GM18517 (cell line): ENCODE results near the gene BICD2.

ENCODE experiments used
- ATAC-seq: cut with Tn5 transposase; IDR thresholded peaks from one replicate; pipeline ENCODE4 v1.9.1; 2021; ENCODE audit warnings: mild to moderate bottlenecking, moderate library complexity; ENCODE audit not compliant: unreplicated experiment

The BICD2 gene

DNA sequence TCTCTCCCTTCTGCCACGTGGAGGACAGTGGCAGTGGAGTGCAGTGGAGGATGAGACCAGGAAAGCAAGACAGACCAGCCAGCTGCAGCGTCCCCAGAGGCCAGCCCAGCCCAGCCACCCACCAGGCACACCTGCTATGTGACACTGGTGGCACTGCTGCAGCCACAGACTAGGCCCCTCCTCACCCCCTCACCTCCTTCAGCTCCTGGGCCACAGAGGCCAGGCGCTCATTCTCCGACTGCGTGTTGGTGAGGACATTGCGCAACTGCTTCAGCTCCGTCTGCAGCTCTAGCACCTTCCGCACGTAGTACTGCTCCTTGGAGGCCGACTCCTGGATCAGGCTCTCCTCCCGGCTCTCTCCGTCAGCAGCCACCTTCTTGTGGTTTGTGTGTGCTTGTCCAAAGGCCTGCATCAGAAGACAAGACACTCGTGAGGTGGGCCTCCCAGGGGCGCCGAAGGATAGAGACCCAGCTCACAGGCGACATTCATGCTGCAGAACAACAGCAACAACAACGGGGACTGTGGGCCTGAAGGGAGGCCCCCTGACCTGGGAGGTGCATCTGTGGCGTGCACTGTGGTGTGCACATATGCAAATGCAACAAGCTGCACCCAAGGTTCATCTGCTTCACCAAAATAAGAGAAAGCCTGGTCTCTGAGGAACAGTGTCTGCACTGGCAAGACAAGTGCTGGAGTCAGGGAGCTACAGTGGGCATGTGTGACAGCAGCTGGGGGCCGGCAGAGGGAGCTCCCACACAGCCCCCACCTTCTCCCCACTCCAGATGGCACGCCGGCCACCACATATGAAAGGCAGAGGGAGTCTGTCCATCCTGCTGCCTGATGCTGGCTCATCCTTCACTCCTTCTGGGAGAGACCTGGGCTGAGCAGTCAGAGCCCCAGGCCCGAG, 35.5 kb downstream of the BICD2 start:
- no peak for ATAC-seq

DNA sequence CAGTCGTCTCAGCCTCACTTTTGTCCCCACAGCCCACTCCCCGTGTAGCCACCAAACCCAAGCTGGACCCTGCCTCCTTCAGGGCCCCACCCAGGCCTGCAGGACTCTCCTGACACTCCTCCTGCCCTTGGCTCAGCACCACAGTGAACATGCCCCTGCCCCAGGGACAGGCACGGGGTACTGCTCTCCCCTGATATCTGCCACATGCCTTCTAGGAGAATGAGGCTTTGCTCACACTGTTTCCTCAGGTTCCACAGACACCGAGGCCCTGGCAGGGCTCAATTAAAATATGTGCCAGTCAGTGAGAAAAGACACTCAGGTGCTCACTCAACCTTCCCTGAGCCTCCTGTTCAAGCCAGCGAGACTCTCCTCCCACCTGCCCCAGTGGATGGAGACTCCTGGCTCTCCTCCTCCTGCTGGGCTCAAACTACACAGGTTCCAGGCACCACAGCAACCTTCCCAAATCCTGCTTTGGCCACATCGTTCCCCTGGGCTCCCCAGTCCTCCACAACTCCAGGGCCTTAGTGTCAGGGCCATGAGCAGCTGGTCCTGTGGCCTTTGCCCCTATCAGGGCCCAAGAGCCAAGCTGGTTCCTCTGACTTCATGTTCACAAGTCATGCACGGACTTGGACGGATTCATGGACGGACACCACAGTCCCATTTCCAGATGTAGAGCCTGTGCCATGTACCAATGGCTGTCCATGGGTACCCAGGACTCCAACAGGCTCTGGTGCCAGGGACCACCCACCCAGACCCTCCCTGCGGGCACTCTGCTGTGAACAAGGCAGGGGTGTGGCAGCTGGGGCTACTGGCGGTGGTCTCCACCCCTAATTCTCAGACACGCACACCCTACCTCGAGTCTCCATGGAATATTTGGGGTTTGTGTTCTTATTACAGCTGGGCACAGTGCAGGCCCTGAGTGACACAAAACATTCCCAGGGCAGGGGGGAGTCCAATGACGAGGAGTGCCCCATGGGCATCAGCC, 36.6 kb downstream of the BICD2 start:
- no peak for ATAC-seq

DNA sequence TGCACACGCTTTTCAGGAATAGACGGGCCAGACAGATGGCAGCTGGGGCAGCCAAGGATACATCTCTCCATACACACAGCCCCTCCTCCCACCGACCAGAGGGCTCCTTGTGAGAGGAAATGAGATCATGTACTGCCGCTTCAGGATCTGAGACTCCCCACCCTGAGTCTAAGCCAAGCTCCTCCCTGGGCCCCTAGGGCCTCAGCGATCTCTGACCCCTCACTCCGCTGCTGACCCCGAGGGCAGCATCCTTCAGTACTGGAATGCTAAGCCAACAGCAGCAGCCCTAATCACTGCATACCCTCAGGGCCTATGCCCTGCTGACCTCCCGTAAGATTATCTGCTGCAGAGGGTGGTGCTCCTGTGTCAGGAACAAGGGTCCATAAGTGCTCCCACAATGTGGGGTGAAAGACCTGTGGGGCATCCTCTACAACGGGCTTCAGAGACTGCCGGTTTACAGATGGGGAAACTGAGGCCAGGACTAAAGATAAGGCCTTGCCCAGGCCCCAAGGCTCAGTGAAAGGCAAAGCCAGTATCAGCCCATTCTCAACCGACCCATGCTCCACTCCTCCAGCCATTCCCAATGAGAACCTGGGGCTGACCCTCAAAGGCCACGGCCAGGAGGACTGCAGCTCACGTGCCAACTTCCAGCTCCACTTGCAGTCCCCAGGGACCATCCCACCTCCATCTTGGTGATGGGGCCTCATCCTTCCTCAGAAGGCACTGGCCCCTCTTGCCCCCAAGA, 37.5 kb downstream of the BICD2 start:
- no peak for ATAC-seq

DNA sequence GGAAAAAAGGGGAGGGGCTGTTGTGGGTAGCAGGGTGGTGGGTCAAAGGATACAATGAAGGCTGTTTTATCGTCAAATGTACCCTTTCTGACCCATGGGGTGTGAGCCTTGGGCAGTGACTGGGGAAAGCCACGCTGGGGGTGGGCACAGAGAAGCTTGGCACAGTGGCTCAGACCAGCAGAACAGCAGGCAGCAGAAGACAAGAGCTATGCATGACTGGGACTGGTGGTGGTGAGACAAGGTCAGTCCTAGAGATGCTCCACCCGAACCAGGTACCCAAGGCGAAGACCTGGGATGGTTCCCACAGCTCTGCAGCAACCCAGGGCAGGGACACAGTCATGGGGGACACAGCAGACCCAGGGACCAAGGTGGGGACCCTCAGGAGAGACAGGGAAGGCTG, 38.3 kb downstream of the BICD2 start:
- ATAC-seq = no peak

DNA sequence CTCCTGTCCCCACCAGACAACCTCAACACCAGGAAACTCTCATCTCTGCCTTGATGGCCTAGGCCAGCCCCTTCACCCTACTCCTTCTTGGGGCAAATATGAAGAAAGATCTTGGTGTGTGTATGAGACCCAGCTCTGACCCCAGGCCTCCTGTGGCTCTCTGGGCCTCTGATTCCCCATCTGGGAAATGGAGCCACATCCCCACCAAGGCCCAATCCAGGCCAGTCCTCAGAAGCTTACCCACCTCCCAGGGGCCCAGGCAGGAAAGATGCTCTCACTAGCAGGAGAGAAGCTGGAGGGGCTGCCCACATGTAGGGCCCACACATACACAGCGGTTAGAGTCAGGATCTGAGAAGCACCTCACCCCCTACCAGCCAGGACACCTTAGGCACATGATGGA, 38.9 kb downstream of the BICD2 start:
- no peak for ATAC-seq

DNA sequence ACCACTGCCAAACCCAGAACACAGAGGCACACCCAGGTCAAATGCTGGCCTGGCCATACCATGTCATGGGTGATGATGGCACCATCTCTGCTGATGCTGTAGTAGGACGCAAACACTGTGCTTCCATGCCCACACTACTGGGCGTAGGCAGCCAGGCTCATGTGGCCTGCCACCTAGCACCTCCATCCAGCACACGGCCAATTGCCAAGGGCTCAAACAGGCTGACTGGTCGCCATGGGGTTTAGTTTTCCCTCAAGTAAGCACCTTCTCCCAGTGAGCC, 39.4 kb downstream of the BICD2 start:
- no peak for ATAC-seq

DNA sequence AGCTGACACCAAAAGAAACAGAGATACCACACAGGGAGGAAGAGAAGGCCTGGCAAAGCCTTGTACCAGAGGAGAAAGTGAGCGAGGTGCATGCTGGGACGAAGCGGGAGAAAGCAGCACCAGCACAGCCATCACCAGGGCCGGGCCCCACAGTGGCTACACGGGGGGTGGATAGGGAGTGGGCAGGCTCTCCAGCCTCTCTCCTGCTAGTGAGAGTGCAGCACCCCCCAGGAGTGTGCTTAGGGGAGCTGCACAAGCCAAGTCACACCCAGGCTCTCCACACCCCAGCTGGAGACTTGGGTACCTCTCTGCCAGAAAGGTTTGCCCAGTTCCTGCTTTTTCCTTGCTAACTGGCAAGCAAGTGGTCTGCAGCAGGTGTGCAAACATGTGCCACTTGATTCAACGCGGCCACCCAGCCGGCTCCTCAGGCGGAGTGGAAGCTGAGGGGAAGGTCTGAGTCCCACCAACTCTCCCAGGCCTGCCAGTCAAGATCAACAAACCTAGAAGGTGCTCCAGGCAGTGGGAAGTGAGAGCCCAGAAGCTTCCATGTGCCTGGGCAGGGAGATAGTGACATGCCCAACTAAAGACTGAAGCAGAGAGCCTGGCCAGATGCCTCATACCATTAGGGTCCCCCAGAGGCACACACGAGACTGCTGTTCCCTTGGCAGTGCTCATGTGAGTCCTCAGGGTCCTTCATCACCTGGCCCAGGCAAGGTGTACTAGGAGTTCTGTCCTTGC, 39.9 kb downstream of the BICD2 start:
- ATAC-seq = no peak

DNA sequence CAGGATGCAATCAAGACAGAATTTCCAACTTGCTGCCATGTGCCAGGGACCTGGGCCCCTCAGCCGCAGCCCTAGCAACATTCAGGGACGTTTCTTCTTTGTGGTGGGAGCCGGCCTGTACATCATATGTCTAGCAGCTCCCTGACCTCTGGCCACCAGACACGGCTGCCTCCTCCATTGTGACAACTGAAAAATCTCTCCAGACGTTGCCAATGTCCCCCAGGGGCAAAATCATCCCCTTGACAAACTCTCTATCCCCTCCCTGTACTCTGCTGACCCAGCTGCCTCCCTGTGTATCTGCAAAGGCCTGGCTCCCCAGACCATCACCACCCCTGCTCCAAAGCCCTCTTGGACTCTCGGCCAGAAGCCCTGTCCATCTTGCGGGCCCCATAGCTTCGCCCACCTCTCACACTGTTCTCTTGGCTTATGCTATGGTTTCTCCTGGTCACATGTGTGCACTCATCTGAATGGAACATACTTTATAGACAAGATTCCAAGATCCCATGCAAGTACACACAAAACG, 40.8 kb downstream of the BICD2 start:
- no peak for ATAC-seq

DNA sequence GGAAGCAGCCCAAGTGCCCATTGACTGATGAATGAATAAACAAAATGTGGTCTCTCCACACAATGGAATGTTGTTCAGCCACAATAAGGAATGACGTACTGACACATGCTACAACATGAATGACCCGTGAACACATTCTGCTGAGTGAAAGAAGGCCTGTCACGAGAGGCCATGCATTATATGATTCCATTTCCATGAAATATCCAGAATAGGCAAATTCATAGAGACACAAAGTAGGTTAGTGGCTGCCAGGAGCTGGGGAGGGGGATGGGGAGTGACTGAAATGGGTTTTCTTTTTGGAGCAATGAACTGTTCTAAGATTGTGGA, 41.4 kb downstream of the BICD2 start:
- ATAC-seq = no peak

DNA sequence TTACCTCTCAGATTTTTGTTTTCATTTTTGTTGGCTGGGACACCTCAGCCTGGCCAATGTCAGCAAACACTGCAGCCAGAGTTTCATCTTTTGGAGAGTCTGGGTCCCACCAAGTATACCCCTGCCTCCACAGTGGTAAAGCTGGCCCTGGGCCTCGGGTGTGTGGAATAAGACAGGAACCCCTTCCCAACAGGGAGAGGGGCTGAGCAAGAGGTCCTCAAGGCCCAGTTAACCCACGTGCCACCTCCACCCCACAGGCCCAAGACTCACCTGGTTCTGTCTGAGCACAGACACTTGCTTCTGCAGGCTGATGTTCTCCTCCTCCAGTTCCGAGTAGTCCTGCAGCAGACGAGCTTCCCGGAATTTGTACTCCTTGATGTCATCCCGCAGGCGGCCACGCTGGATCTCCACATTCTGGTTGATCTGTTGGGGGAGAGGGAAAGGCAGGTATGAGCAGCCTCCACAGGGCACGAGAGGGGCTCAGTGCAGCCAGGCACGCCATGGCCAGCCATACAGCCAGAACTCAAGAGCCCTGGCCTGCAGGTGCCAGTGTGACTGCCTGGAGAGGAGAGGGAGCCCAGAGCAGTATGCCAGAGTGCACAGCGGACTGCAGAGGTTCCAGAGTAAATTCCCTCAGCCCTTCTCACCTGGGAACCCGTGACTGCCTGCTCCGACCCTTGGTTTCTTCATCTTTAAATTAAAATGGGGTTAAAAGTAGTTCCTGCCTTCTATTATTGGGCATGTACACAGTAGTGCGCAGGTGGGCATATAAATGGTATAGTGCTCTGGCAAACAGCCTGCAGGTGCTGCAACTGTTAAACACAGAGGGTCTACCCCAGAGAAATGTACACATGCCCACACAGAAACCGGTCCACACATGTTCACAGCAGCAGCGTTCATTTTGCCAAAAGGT, 42.0 kb downstream of the BICD2 start:
- ATAC-seq = no peak

DNA sequence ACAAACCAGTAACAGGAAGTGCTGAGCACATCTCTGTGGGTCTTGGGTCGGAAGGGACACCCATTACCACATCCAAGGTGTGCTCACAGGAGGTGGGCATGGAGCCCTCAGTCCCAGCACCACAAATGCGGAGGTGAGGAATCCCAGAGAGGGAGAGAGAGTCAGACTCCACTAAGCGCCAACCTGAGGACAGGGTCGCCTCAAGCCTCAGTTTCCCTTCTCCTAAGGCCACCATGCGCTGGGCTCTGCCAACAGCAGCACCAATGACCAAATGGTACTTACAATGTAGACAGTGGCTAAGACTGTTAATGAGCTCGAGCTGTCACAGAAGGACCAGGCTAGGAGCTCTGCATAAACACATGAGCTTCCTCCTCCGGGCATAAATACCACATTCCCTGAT, 43.1 kb downstream of the BICD2 start:
- ATAC-seq = no peak

DNA sequence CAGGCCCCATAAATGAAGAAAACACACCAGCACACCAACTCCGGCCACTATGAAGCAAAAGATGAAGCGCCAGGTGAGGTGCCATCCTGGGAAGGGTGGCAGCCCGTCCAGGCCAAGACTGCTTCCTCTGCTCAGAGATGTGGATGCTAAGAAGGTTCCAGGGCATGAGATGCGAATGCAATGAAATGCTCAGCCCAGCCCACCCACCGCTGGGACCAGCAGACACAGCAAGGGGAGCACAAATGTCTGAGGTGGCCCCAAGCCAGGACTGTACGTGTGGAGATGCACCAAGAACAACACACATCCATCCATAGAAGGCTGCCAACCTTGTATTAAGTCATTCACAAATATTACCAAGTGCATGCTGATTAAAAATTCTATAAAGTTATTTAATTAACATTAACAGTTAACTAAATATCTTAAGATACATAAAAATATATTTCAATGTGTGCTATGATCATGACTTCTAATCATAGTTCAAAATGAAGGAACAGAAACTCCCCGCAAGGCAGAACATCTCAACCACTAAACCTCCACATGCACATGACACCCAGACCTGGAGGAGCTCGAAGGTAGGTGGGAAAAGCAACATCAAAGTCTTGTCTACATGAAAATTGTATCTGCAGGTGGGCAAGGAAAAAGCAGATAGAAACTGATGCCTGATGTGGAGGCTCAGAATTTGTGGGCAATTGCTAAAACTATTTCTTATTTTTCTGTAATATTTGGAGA, 43.7 kb downstream of the BICD2 start:
- no peak for ATAC-seq

DNA sequence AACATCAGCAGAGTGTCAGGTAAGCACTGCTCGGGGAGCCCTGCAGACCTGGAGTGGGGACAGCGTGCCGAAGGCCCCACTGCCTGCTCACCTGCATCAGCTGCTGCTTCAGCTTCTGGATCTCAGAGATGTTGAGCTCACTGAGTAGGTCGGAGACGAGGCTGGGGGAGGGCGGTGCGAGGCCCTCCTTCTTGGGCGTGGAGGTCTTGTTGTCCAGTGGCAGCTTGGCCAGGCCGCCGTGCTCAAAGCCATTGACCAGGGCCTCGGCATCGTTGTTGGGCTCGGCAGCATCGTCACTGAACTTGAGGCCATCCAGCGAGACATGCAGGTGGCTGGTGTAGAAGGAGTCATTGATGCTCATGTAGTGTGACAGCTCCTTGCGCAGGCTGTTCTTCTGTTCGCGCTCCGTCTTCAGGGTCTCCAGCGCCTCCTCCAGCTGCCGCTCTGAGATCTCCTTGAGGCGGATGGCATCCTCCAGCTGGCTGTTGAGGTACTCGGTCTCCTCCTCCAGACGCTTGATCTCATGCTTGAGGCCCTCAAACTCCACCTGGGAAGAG, 44.3 kb downstream of the BICD2 start:
- ATAC-seq = no peak

DNA sequence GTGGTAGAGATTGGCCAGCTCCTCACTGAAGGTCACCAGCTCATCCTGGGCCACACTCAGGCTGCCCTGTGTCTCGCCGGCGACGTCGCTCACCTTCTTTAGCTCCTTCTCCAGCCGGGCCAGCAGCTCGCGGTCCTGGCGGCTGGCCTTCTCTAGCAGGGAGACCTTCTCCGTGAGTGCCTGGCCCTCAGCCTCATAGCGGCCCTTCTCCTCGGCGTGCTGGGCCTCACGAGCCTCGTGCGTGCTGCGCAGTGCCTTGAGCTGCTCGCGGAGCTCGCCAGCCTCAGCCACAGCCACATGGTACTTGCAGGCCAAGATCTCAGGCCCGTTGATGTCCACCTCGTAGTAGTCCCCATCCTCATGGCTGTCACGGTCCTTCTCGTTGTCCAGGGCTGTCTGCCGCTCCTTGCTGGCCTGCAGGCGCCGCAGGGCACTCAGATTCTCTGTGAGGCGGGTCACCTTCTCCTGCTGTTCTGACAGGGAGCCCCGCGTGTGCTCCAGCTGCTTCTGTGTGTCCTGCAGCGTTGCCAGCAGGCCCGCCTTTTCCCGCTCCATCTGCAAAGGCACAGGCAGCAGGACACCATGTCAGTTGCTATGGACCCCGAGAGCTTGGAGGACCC, 45.5 kb downstream of the BICD2 start:
- ATAC-seq = no peak

DNA sequence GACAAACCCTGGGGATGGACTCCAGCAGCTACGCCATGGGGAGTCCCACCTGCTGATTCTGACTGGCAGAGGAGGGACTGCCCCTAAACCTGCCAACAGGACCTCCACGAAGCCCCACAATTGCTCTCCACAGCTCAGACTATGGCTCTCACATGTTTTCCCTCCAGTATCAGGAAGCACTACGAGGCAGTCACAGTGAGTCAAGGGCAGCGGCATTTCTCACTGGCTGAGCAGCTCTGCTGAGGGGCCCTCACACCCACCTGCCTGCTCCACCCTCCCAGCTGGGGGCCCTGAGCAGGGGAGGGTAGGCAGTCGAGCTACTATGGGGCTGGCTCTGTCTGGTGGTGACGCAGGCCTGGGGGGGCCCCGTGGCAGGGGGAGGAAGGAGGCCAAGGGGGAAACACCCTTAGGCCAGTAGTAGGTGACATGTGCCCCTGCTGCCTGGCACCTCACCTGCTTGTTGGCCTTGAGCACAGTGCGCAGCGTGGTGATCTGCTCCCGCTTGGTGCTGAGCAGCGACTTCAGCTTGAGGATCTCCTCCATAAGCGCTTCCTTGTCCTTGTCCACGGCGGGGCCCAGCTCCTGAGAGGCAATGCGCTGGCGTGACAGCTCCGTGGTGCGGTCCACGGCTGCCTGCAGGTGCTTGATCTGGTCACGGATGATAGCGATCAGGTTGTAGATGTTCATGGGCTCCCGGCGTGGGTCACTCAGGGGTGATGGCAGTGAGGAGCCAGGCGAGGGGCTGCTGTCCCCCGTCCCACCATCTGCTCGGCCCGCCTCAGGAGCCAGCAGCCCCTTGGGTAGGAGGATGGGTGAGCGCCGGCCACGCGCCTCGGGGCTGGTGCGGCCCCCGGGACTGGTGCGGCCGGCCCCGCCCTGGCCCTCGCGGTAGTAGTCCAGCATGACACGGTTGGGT, 46.3 kb downstream of the BICD2 start:
- ATAC-seq = no peak

DNA sequence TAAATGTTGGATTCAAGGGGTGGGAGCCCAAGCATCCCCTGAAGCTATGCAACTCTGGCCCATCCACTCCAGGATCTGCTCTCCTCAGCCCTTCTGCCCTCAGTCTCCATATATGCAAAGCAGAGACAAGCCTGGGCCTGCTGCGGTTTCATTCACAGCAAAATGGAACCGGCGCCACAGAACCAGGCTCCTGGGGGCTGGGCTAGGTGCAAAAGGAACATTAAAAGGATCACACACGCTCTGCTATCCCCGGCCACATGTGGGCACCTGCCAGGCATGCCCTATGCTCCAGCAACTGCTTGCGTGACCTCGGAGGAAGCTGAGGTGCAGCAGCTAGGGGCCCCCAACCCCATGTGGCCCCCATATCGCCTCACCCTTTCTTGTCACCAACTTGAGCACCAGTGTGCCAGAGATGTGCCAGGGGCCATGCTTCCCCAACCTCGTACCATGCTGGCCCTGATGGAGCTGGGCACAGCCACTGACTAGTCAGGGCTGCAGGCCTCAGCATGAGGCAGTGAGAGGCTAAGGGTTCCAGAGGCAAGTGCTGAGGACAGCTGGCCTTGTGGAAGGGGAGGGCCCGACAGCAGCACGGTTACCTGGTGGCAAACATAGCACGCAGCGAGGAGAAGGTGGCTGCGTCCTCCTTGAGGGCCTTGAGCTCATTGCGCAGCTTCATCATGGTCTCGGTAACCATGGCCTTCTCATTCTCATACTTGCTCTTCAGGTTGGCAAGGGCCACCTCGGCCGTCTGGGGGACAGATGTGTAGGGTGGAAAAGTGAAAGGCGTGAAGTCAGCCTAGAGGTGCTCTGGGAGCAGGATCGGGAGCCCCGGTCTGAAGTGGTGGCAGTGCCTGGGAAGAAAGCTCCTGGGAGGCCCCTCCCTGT, 47.2 kb downstream of the BICD2 start:
- ATAC-seq = no peak
